Raji (cell line): ENCODE data around the gene TPSG1.

Experiments
- POLR2A ChIP-seq: IDR thresholded peaks from 2 replicates; pipeline ENCODE4 v1.6.1; 2011; ENCODE audit warnings: low read depth, low read length, control low read depth; ENCODE audit not compliant: insufficient read depth

TPSG1 gene

GRCh38 chr16:1180549-1181403 lies 44.3 kb downstream of the TPSG1 start:
- no peak for TF ChIP-seq POLR2A

GRCh38 chr16:1178295-1178910 lies 46.7 kb downstream of the TPSG1 start:
- no peak for TF ChIP-seq POLR2A

GRCh38 chr16:1177750-1178149 lies 47.3 kb downstream of the TPSG1 start:
- TF ChIP-seq POLR2A = no peak

GRCh38 chr16:1177053-1177452 lies 48.0 kb downstream of the TPSG1 start:
- TF ChIP-seq POLR2A = no peak

- no peak for TF ChIP-seq POLR2A
These were observed 48.7 kb downstream of the TPSG1 start for GRCh38 chr16:1176280-1176897.

GRCh38 chr16:1175566-1176279 lies 49.3 kb downstream of the TPSG1 start:
- TF ChIP-seq POLR2A = no peak

GRCh38 chr16:1174477-1175357 lies 50.4 kb downstream of the TPSG1 start:
- no peak for TF ChIP-seq POLR2A

- no peak for TF ChIP-seq POLR2A
These were observed 51.1 kb downstream of the TPSG1 start for GRCh38 chr16:1173788-1174451.

- TF ChIP-seq POLR2A = no peak
These were observed 52.4 kb downstream of the TPSG1 start for GRCh38 chr16:1172651-1173050.

GRCh38 chr16:1171854-1172428 lies 53.1 kb downstream of the TPSG1 start:
- TF ChIP-seq POLR2A = no peak
